Measurements from ENCODE around the gene SORCS1. TPM values are rescaled to one million over a fixed set of nuclear protein-coding genes. Genes with fewer than 3 reads are reported as not detected.

Gene SORCS1
- total RNA-seq, 1 experiment from 2014 or later, result not detected

DNA sequence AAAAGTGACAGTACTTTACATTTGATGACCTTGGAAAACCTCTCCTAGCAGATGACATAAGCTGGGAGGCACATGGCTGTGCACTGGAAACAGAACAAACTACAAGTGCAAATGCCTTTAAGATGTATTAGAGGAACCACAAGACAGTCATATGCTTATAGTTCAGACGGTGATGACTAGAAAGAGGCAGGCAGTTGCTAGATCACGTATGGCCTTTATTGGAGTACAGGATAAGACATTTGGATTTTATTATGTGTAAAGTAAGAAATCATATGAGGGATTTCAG lies 290.0 kb downstream of the SORCS1 start:
- ChIA-PET POLR2A (no interaction called here), RAD21 (ENCODE audit: low non-redundant PET in 1 of 2, low total read pairs in 2 of 2, uncharacterized antibody in 2 of 2, unreplicated experiment in 2 of 2) (no interaction called here), CTCF (no interaction called here)
- Histone ChIP-seq H3K9ac (ENCODE audit: low read length) (no peak overlapping the region), H3K4me1 (ENCODE audit: control insufficient read depth in 1 of 2, insufficient read depth in 2 of 2, low read length in 2 of 2) (no peaks in the 10 kb centered on the region), H3K9me2 (ENCODE audit: insufficient read depth) (no peaks in the 10 kb centered on the region), H3K27ac (ENCODE audit: low read depth, low read length) (no peak overlapping the region), H3K27me3 (ENCODE audit: insufficient read depth, low read length) (no peaks in the 10 kb centered on the region), H3K4me3 (replicated peaks in 1 of 2; ENCODE audit: low read depth in 1 of 2, low read length in 2 of 2) (no peak overlapping the region), H3K79me2 (ENCODE audit: insufficient read depth, low read length) (no peaks in the 10 kb centered on the region), H3K4me2 (ENCODE audit: low read length) (no peak overlapping the region), H4K20me1 (ENCODE audit: insufficient read depth) (no peaks in the 10 kb centered on the region), H3K36me3 (ENCODE audit: control insufficient read depth in 1 of 2, insufficient read depth in 2 of 2, low read length in 2 of 2) (no peaks in the 10 kb centered on the region), H3K9me3 (ENCODE audit: control insufficient read depth in 1 of 2, insufficient read depth in 1 of 2, low read depth in 1 of 2, low read length in 2 of 2) (peaks cover 27 to 40% of the 10 kb centered on the region in 2 experiments; a peak in 2 of 4 replicates), H2AFZ (ENCODE audit: low read depth, low read length, poor library complexity, severe bottlenecking) (no peak overlapping the region)
- DNase-seq (ENCODE audit: low read depth, low spot score), result no peak
- BruUV-seq (replicated peaks), result no TSS peak
- ATAC-seq, result no peak
- intact Hi-C loops (cut with micrococcal nuclease), result no loop called here
- TF ChIP-seq SIN3A (IDR thresholded peaks at IDR 0.05; ENCODE audit: low read depth) (no peak), ELF1 (IDR thresholded peaks at IDR 0.05; ENCODE audit: borderline replicate concordance, low read depth) (no peak), ZFX (IDR thresholded peaks at IDR 0.05) (no peak), MAX (IDR thresholded peaks at IDR 0.05) (no peak), CEBPB (IDR thresholded peaks at IDR 0.05; ENCODE audit: low read depth) (no peak), POLR2A (IDR thresholded peaks at IDR 0.05; ENCODE audit: borderline replicate concordance, extremely low read depth, insufficient read depth, insufficient read length) (no peak), YY1 (IDR thresholded peaks at IDR 0.05; ENCODE audit: extremely low read depth, insufficient replicate concordance, low read depth, low read length) (no peak), EZH2phosphoT487 (IDR thresholded peaks at IDR 0.05; ENCODE audit: borderline replicate concordance) (no peak), EZH2 (IDR thresholded peaks at IDR 0.05) (no peak), TCF7L2 (IDR thresholded peaks at IDR 0.05; ENCODE audit: borderline replicate concordance, extremely low read depth, insufficient read depth, insufficient read length) (no peak), SRF (IDR thresholded peaks at IDR 0.05; ENCODE audit: low read depth) (no peak), EGR1 (IDR thresholded peaks at IDR 0.05; ENCODE audit: low read depth) (no peak), ATF3 (IDR thresholded peaks at IDR 0.05) (no peak), SP1 (IDR thresholded peaks at IDR 0.05; ENCODE audit: low read depth) (no peak), JUND (IDR thresholded peaks at IDR 0.05) (no peak), CBX3 (IDR thresholded peaks at IDR 0.05; ENCODE audit: low read depth) (no peak), CTCF (IDR thresholded peaks at IDR 0.05 in 2 of 3, conservative IDR thresholded peaks at IDR 0.05 in 1 of 3; ENCODE audit: borderline replicate concordance in 1 of 3, insufficient read depth in 1 of 3, low read depth in 2 of 3, low read length in 2 of 3) (no peak)
- TF ChIP-seq, protein P1, sequence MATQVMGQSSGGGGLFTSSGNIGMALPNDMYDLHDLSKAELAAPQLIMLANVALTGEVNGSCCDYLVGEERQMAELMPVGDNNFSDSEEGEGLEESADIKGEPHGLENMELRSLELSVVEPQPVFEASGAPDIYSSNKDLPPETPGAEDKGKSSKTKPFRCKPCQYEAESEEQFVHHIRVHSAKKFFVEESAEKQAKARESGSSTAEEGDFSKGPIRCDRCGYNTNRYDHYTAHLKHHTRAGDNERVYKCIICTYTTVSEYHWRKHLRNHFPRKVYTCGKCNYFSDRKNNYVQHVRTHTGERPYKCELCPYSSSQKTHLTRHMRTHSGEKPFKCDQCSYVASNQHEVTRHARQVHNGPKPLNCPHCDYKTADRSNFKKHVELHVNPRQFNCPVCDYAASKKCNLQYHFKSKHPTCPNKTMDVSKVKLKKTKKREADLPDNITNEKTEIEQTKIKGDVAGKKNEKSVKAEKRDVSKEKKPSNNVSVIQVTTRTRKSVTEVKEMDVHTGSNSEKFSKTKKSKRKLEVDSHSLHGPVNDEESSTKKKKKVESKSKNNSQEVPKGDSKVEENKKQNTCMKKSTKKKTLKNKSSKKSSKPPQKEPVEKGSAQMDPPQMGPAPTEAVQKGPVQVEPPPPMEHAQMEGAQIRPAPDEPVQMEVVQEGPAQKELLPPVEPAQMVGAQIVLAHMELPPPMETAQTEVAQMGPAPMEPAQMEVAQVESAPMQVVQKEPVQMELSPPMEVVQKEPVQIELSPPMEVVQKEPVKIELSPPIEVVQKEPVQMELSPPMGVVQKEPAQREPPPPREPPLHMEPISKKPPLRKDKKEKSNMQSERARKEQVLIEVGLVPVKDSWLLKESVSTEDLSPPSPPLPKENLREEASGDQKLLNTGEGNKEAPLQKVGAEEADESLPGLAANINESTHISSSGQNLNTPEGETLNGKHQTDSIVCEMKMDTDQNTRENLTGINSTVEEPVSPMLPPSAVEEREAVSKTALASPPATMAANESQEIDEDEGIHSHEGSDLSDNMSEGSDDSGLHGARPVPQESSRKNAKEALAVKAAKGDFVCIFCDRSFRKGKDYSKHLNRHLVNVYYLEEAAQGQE (IDR thresholded peaks at IDR 0.05; ENCODE audit: low read depth), result no peak
- TF ChIP-seq, protein P2, sequence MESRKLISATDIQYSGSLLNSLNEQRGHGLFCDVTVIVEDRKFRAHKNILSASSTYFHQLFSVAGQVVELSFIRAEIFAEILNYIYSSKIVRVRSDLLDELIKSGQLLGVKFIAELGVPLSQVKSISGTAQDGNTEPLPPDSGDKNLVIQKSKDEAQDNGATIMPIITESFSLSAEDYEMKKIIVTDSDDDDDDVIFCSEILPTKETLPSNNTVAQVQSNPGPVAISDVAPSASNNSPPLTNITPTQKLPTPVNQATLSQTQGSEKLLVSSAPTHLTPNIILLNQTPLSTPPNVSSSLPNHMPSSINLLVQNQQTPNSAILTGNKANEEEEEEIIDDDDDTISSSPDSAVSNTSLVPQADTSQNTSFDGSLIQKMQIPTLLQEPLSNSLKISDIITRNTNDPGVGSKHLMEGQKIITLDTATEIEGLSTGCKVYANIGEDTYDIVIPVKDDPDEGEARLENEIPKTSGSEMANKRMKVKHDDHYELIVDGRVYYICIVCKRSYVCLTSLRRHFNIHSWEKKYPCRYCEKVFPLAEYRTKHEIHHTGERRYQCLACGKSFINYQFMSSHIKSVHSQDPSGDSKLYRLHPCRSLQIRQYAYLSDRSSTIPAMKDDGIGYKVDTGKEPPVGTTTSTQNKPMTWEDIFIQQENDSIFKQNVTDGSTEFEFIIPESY (IDR thresholded peaks at IDR 0.05; ENCODE audit: extremely low read depth, insufficient replicate concordance, low read length), result no peak

All from HCT116 (cell line).